ENCODE results near the gene GRB2.
"Not testable (repeated sequence)": the region's sequence is repeated elsewhere in the genome, so short reads cannot be mapped to it uniquely, and the experiment has no call there.

GRB2 gene

GRCh38 chr17:75318615-75319222, 86.8 kb downstream of the GRB2 start:
- DNase-seq (ENCODE audit: low read depth in 2 of 2), result no peak

- no peak for DNase-seq (ENCODE audit: low read depth in 2 of 2)
Observed at GRCh38 chr17:75318211-75318610, 87.3 kb downstream of the GRB2 start.

GRCh38 chr17:75317671-75318070, 87.8 kb downstream of the GRB2 start:
- DNase-seq (ENCODE audit: low read depth in 2 of 2), result no peak

GRCh38 chr17:75316253-75316652, 89.2 kb downstream of the GRB2 start:
- DNase-seq (ENCODE audit: low read depth in 2 of 2), result no peak

- DNase-seq (ENCODE audit: low read depth in 2 of 2), result no peak
Observed at GRCh38 chr17:75315541-75316243, 89.8 kb downstream of the GRB2 start.

- DNase-seq (ENCODE audit: low read depth in 2 of 2), result no peak
Observed at GRCh38 chr17:75313941-75314551, 91.4 kb downstream of the GRB2 start.

- no peak for DNase-seq (ENCODE audit: low read depth in 2 of 2)
Observed at GRCh38 chr17:75308732-75309629, 96.5 kb downstream of the GRB2 start.

- DNase-seq (ENCODE audit: low read depth in 2 of 2), result no peak
Observed at GRCh38 chr17:75307957-75308731, 97.3 kb downstream of the GRB2 start.

- no peak for DNase-seq (ENCODE audit: low read depth in 2 of 2)
Observed at GRCh38 chr17:75301502-75302206, 103.8 kb downstream of the GRB2 start.

- no peak for DNase-seq (ENCODE audit: low read depth in 2 of 2)
Observed at GRCh38 chr17:75301049-75301448, 104.4 kb downstream of the GRB2 start.

GRCh38 chr17:75300280-75300679, 105.2 kb downstream of the GRB2 start:
- DNase-seq (ENCODE audit: low read depth in 2 of 2), result no peak

GRCh38 chr17:75295201-75296158, 110.0 kb downstream of the GRB2 start:
- no peak for DNase-seq (ENCODE audit: low read depth in 2 of 2)

GRCh38 chr17:75292810-75293448, 112.5 kb downstream of the GRB2 start:
- not testable (repeated sequence) for DNase-seq (ENCODE audit: low read depth in 2 of 2)

GRCh38 chr17:75289832-75290337, 115.6 kb downstream of the GRB2 start:
- peak in 1 of 2 donors; percentile 62 for DNase-seq (ENCODE audit: low read depth in 2 of 2)

- DNase-seq (ENCODE audit: low read depth in 2 of 2), result peak; percentile 95 to 97
Observed at GRCh38 chr17:75289115-75289831, 116.2 kb downstream of the GRB2 start, which contains the start of gene SLC25A19. TSS of gene SLC25A19 (minus strand) at chr17:75289433. CDS start at chr17:75286764, 2,669 bp downstream.

- DNase-seq (ENCODE audit: low read depth in 2 of 2), result no peak
Observed at GRCh38 chr17:75288770-75289114, 116.7 kb downstream of the GRB2 start.

- DNase-seq (ENCODE audit: low read depth in 2 of 2), result no peak
Observed at GRCh38 chr17:75288359-75288758, 117.1 kb downstream of the GRB2 start.

GRCh38 chr17:75287221-75287620, 118.3 kb downstream of the GRB2 start:
- no peak for DNase-seq (ENCODE audit: low read depth in 2 of 2)

All from stimulated activated CD4-positive, alpha-beta T cell treated with anti-CD3 and anti-CD28 coated beads, Interleukin-15, amount 100 ng/mL, for 48 hours (primary cell).